Fibroblast of the aortic adventitia (primary cell): Measurements from ENCODE around the gene HILPDA. TPM values are rescaled to one million over a fixed set of nuclear protein-coding genes. Genes with fewer than 3 reads are reported as not detected.
A peak's percentile ranks its signal among the peaks of the same experiment; 100 is the strongest.
"Not testable (repeated sequence)": the region's sequence is repeated elsewhere in the genome, so short reads cannot be mapped to it uniquely, and the experiment has no call there.

ENCODE experiments used
- DNase-seq: peaks from one replicate; pipeline ENCODE4 v3.0.0-alpha.2; 2010; ENCODE audit warnings: low read depth
- H3K4me3 ChIP-seq: 2 replicates; pipeline ENCODE4 v1.5.1; 2011; ENCODE audit warnings: low read depth, mild to moderate bottlenecking, control low read depth, low read length, moderate library complexity
- total RNA-seq: library from RNA; depleted of rRNA; stranded (reverse); fragments of >200 nt; gene quantifications from 2 replicates; pipeline ENCODE4 v1.2.3, GENCODE V29; 2012; ENCODE audit warnings: low replicate concordance
- TF ChIP-seq, protein P1 (sequence below): IDR thresholded peaks from 2 replicates; pipeline ENCODE4 v1.5.1; 2011; ENCODE audit warnings: mild to moderate bottlenecking, low read length, control low read depth, inconsistent platforms; ENCODE audit not compliant: insufficient read depth

HILPDA gene
- total RNA-seq, 1 donor, result 17.3 TPM

DNA sequence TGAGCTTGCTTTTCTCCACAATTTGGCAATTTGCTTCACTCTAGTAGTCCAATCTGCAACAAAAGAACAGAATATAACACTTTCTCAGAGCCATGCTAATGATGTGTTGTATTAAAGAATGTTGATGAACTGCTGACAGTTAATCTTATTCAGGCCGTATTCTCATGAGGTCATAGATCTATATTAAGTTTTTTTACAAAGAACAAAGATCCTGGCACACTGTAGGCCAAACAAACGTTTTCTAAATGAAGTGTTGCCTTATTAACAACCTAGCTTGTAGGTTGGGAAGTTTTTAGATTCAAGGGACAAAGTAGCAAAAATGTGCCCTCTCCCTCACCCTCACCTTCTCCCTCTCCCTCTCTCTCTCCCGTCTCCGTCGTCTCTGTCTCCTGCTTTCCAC, 6.8 kb downstream of the HILPDA start:
- no peak overlapping the region for H3K4me3 ChIP-seq
- no peak for DNase-seq
- TF ChIP-seq, protein P1, sequence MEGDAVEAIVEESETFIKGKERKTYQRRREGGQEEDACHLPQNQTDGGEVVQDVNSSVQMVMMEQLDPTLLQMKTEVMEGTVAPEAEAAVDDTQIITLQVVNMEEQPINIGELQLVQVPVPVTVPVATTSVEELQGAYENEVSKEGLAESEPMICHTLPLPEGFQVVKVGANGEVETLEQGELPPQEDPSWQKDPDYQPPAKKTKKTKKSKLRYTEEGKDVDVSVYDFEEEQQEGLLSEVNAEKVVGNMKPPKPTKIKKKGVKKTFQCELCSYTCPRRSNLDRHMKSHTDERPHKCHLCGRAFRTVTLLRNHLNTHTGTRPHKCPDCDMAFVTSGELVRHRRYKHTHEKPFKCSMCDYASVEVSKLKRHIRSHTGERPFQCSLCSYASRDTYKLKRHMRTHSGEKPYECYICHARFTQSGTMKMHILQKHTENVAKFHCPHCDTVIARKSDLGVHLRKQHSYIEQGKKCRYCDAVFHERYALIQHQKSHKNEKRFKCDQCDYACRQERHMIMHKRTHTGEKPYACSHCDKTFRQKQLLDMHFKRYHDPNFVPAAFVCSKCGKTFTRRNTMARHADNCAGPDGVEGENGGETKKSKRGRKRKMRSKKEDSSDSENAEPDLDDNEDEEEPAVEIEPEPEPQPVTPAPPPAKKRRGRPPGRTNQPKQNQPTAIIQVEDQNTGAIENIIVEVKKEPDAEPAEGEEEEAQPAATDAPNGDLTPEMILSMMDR, result no peak

DNA sequence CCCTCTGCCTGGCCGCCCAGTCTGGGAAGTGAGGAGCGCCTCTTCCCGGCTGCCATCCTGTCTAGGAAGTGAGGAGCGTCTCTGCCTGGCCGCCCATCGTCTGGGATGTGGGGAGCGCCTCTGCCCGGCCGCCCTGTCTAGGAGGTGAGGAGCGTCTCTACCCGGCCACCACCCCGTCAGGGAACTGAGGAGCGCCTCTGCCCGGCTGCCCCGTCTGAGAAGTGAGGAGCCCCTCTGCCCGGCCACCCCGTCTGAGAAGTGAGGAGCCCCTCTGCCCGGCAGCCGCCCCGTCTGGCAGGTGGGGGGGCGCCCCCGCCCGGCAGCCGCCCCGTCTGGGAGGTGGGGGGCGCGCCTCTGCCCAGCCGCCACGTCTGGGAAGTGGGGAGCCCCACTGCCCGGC, 7.7 kb downstream of the HILPDA start:
- H3K4me3 ChIP-seq, DNase-seq: not testable (repeated sequence)

GRCh38 chr7:128463933-128464332, 8.3 kb downstream of the HILPDA start:
- not testable (repeated sequence) for H3K4me3 ChIP-seq, DNase-seq

- not testable (repeated sequence) for H3K4me3 ChIP-seq, DNase-seq
These were observed 11.2 kb downstream of the HILPDA start for GRCh38 chr7:128466871-128467270.

- TF ChIP-seq, protein P1, result peak; percentile 45
- peak within 1 kb of the TSS; percentile 78 for H3K4me3 ChIP-seq
- DNase-seq, result peak; percentile 85
These were observed 21.0 kb downstream of the HILPDA start, which contains the start of gene METTL2B for GRCh38 chr7:128476402-128477335. Gene METTL2B (plus strand): TSS chr7:128476748. CDS start chr7:128476766, 18 bp downstream.

- not testable (repeated sequence) for DNase-seq
These were observed 21.6 kb downstream of the HILPDA start for GRCh38 chr7:128477336-128477690.

GRCh38 chr7:128479082-128479481, 23.4 kb downstream of the HILPDA start:
- DNase-seq, H3K4me3 ChIP-seq: not testable (repeated sequence)

More at GRCh38 chr7:128477336-128477690, 21.6 kb downstream of the HILPDA start:
- peak overlapping the region; percentile 78 for H3K4me3 ChIP-seq

DNA sequence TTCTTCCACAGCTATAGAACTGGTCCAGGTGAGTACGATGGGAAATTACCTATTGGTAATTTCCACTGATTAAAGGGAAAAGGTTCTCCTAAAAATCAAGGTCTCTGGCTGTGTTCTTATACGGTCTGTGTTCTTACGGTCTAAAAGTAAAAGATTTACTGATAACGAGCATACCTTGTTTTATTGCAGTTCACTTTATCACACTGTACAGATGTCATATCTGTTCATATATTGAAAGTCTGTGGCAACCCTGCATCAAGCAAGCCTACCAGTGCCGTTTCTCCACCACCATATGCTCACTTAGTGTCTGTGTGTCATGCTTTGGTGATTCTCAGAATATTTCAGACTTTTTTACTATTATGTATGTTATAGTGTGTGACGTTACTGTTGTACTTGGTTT, 32.5 kb downstream of the HILPDA start:
- not testable (repeated sequence) for H3K4me3 ChIP-seq, DNase-seq

- DNase-seq, result no peak
- TF ChIP-seq, protein P1, result no peak
- H3K4me3 ChIP-seq, result no peak overlapping the region
These were observed 41.7 kb downstream of the HILPDA start for GRCh38 chr7:128497405-128497804.

- DNase-seq, H3K4me3 ChIP-seq: not testable (repeated sequence)
These were observed 49.7 kb downstream of the HILPDA start for GRCh38 chr7:128505416-128505815.

GRCh38 chr7:128506819-128507218, 51.1 kb downstream of the HILPDA start:
- not testable (repeated sequence) for DNase-seq, H3K4me3 ChIP-seq

- not testable (repeated sequence) for DNase-seq, H3K4me3 ChIP-seq
These were observed 51.8 kb downstream of the HILPDA start for GRCh38 chr7:128507321-128507993.
